HPDE6-E6E7 (cell line): Measurements from ENCODE around the gene MICOS13.
"Not testable (repeated sequence)": the region's sequence is repeated elsewhere in the genome, so short reads cannot be mapped to it uniquely, and the experiment has no call there.

ENCODE experiments used
- DNase-seq: peaks from one replicate; pipeline ENCODE4 v3.0.0; 2011; ENCODE audit warnings: missing footprints; ENCODE audit errors: extremely low spot score

The MICOS13 gene

GRCh38 chr19:5680437-5681368 is at the start of gene MICOS13, which contains the start of gene HSD11B1L:
MICOS13 (minus strand) TSS chr19:5680516; CDS start chr19:5680486, 30 bp downstream.
HSD11B1L (plus strand) TSS chr19:5681027; CDS start chr19:5684833, 3,806 bp downstream.
- DNase-seq, result peak; percentile 98

- DNase-seq, result no peak
Measured at GRCh38 chr19:5727453-5728050, 47.2 kb upstream of the MICOS13 start.

GRCh38 chr19:5719961-5720790 is 39.9 kb upstream of the MICOS13 start, which contains the start of the genes CATSPERD and LONP1:
CATSPERD (plus strand) TSS chr19:5720637; CDS start chr19:5720738, 101 bp downstream.
LONP1 (minus strand) TSS chr19:5720146; CDS start chr19:5720132, 14 bp downstream.
- peak; percentile 100 for DNase-seq

- DNase-seq, result no peak
Measured at GRCh38 chr19:5719274-5719960, 39.1 kb upstream of the MICOS13 start.

- DNase-seq, result peak; percentile 49
Measured at GRCh38 chr19:5718579-5719273, 38.4 kb upstream of the MICOS13 start.

- no peak for DNase-seq
Measured at GRCh38 chr19:5718037-5718578, 37.8 kb upstream of the MICOS13 start.

GRCh38 chr19:5717215-5717935 is 37.1 kb upstream of the MICOS13 start:
- DNase-seq, result no peak

- DNase-seq, result no peak
Measured at GRCh38 chr19:5714816-5715215, 34.5 kb upstream of the MICOS13 start.

GRCh38 chr19:5713228-5713627 is 32.9 kb upstream of the MICOS13 start:
- no peak for DNase-seq

GRCh38 chr19:5711713-5712161 is 31.4 kb upstream of the MICOS13 start:
- no peak for DNase-seq

GRCh38 chr19:5711025-5711424 is 30.7 kb upstream of the MICOS13 start:
- no peak for DNase-seq

- no peak for DNase-seq
Measured at GRCh38 chr19:5707576-5708575, 27.6 kb upstream of the MICOS13 start.

GRCh38 chr19:5706876-5707573 is 26.7 kb upstream of the MICOS13 start:
- DNase-seq, result no peak

- DNase-seq, result no peak
Measured at GRCh38 chr19:5705552-5705951, 25.2 kb upstream of the MICOS13 start.

- no peak for DNase-seq
Measured at GRCh38 chr19:5703819-5704818, 23.8 kb upstream of the MICOS13 start.

- not testable (repeated sequence) for DNase-seq
Measured at GRCh38 chr19:5702053-5702410, 21.7 kb upstream of the MICOS13 start.
